ENCODE results near the gene TAT.

DNA sequence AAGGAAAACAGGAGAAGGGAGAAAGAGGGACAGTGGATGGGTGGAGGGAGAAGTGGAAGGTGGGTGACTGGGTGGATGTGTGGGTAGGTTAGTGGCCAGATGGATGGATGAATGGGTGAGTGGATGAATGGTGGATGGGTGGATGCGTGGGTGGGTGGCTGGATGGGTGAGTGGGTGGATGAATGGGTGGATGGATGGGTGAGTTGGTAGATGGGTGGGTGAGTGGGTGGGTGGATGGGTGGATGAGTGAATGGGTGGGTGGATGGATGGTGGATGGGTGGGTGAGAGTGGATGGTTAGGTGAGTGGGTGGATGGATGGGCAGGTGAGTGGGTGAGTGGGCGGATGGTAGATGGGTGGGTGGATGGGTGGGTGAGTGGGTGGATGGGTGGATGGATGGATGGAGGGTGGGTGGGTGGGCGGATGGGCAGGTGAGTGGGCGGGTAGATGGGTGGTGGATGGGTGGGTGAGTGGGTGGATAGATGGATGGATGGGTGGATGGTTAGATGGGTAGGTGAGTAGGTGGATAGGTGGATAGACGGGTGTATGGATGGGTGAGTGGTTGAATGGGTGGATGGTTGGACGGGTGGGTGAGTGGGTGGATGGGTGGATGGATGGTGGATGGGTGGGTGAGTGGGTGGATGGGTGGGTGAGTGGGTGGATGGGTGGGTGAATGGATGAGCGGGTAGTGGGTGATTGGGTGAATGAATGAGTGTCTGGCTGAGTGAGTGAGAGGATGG is 48.4 kb upstream of the TAT start:
- TF ChIP-seq, protein P1, sequence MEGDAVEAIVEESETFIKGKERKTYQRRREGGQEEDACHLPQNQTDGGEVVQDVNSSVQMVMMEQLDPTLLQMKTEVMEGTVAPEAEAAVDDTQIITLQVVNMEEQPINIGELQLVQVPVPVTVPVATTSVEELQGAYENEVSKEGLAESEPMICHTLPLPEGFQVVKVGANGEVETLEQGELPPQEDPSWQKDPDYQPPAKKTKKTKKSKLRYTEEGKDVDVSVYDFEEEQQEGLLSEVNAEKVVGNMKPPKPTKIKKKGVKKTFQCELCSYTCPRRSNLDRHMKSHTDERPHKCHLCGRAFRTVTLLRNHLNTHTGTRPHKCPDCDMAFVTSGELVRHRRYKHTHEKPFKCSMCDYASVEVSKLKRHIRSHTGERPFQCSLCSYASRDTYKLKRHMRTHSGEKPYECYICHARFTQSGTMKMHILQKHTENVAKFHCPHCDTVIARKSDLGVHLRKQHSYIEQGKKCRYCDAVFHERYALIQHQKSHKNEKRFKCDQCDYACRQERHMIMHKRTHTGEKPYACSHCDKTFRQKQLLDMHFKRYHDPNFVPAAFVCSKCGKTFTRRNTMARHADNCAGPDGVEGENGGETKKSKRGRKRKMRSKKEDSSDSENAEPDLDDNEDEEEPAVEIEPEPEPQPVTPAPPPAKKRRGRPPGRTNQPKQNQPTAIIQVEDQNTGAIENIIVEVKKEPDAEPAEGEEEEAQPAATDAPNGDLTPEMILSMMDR (IDR thresholded peaks at IDR 0.05; ENCODE audit: insufficient read depth, low read depth, low read length) = no peak
- no peak for TF ChIP-seq EZH2 (IDR thresholded peaks at IDR 0.05; ENCODE audit: insufficient read depth, low read length)

Data from astrocyte (in vitro differentiated cells and primary cell).